ENCODE data around the gene NOCT.
"Not testable (repeated sequence)": the region's sequence is repeated elsewhere in the genome, so short reads cannot be mapped to it uniquely, and the experiment has no call there.

NOCT gene

GRCh38 chr4:139042981-139043460, 27.4 kb downstream of the NOCT start:
- in situ Hi-C loops (cut with MboI; ENCODE audit: low sequenced_read_pairs), result no loop called here

- in situ Hi-C loops (cut with MboI; ENCODE audit: low sequenced_read_pairs), result no loop called here
Observed at GRCh38 chr4:139044291-139044690, 28.7 kb downstream of the NOCT start.

GRCh38 chr4:139048026-139048425, 32.4 kb downstream of the NOCT start:
- in situ Hi-C loops (cut with MboI; ENCODE audit: low sequenced_read_pairs), result no loop called here

GRCh38 chr4:139050446-139050845, 34.9 kb downstream of the NOCT start:
- in situ Hi-C loops (cut with MboI; ENCODE audit: low sequenced_read_pairs), result no loop called here

- in situ Hi-C loops (cut with MboI; ENCODE audit: low sequenced_read_pairs), result no loop called here
Observed at GRCh38 chr4:139053909-139054308, 38.3 kb downstream of the NOCT start.

GRCh38 chr4:139054791-139055505, 39.4 kb downstream of the NOCT start:
- in situ Hi-C loops (cut with MboI; ENCODE audit: low sequenced_read_pairs), result no loop called here

- in situ Hi-C loops (cut with MboI; ENCODE audit: low sequenced_read_pairs), result not testable (repeated sequence)
Observed at GRCh38 chr4:139059026-139059425, 43.4 kb downstream of the NOCT start.

GRCh38 chr4:139060591-139060990, 45.0 kb downstream of the NOCT start:
- in situ Hi-C loops (cut with MboI; ENCODE audit: low sequenced_read_pairs), result no loop called here

- in situ Hi-C loops (cut with MboI; ENCODE audit: low sequenced_read_pairs), result no loop called here
Observed at GRCh38 chr4:139076016-139076744, 60.6 kb downstream of the NOCT start.

GRCh38 chr4:139077567-139078355, 62.2 kb downstream of the NOCT start:
- in situ Hi-C loops (cut with MboI; ENCODE audit: low sequenced_read_pairs), result no loop called here

GRCh38 chr4:139078926-139079325, 63.3 kb downstream of the NOCT start:
- in situ Hi-C loops (cut with MboI; ENCODE audit: low sequenced_read_pairs), result no loop called here

- in situ Hi-C loops (cut with MboI; ENCODE audit: low sequenced_read_pairs), result no loop called here
Observed at GRCh38 chr4:139082750-139083606, 67.4 kb downstream of the NOCT start.

GRCh38 chr4:139083607-139083955, 68.0 kb downstream of the NOCT start:
- in situ Hi-C loops (cut with MboI; ENCODE audit: low sequenced_read_pairs), result no loop called here

- in situ Hi-C loops (cut with MboI; ENCODE audit: low sequenced_read_pairs), result no loop called here
Observed at GRCh38 chr4:139083956-139084803, 68.6 kb downstream of the NOCT start.

GRCh38 chr4:139084804-139085093, 69.2 kb downstream of the NOCT start:
- in situ Hi-C loops (cut with MboI; ENCODE audit: low sequenced_read_pairs), result no loop called here

GRCh38 chr4:139085141-139085540, 69.6 kb downstream of the NOCT start:
- in situ Hi-C loops (cut with MboI; ENCODE audit: low sequenced_read_pairs), result no loop called here

GRCh38 chr4:139092271-139092670, 76.7 kb downstream of the NOCT start:
- in situ Hi-C loops (cut with MboI; ENCODE audit: low sequenced_read_pairs), result no loop called here

All from HL-60/S4 (cell line).